Kidney (tissue), 14 donors: Measurements from ENCODE around the gene GLCE. TPM values are rescaled to one million over a fixed set of nuclear protein-coding genes. Genes with fewer than 3 reads are reported as not detected.

ENCODE experiments used
- DNase-seq, 5 donors: peaks; one replicate each; pipeline ENCODE4 v3.0.0-alpha.2; 2013 to 2020
- FAIRE-seq: peaks from 2 replicates; lab custom pipeline; 2012; peaks lifted over from hg19 to GRCh38; lab: Jason Lieb, UNC
- H3K27ac ChIP-seq, 2 donors: one replicate each; pipeline ENCODE4 v1.7.0; 2013; ENCODE audit warnings: low read depth in 2 of 2, low read length in 2 of 2, inconsistent platforms in 1 of 2
- H3K27me3 ChIP-seq: one replicate; pipeline ENCODE4 v1.7.1; 2013; ENCODE audit warnings: low read length, inconsistent platforms; ENCODE audit not compliant: control insufficient read depth, insufficient read depth
- H3K36me3 ChIP-seq, 3 donors: one replicate each; pipeline versions ENCODE4 v1.7.0 to v1.7.1; 2013; ENCODE audit warnings: low read length in 3 of 3, control low read depth in 1 of 3, inconsistent platforms in 1 of 3; ENCODE audit not compliant: insufficient read depth in 3 of 3, control insufficient read depth in 2 of 3
- H3K4me1 ChIP-seq, 3 donors: one replicate each; pipeline versions ENCODE4 v1.7.0 to v1.7.1; 2013; ENCODE audit warnings: low read length in 3 of 3, inconsistent platforms in 1 of 3, low read depth in 1 of 3; ENCODE audit not compliant: control insufficient read depth in 2 of 3, insufficient read depth in 2 of 3
- H3K4me3 ChIP-seq, 3 donors: one replicate each; pipeline versions ENCODE4 v1.7.0 to v1.8.1; 2013; ENCODE audit warnings: low read length in 3 of 3, control low read depth in 1 of 3, inconsistent platforms in 1 of 3
- H3K9ac ChIP-seq, 3 donors: one replicate each; pipeline versions ENCODE4 v1.7.0 to v1.7.1; 2013; ENCODE audit warnings: low read length in 3 of 3, control low read depth in 1 of 3, inconsistent platforms in 1 of 3
- H3K9me3 ChIP-seq, 3 donors: one replicate each; pipeline versions ENCODE4 v1.7.0 to v1.7.1; 2013; ENCODE audit warnings: low read length in 3 of 3, control low read depth in 1 of 3, inconsistent platforms in 1 of 3; ENCODE audit not compliant: control insufficient read depth in 2 of 3, insufficient read depth in 1 of 3
- intact Hi-C: fragments of 100-400 bp; cut with DNase I; formaldehyde crosslinking; loops from one replicate; pipeline ENCODE4 v1.11.1; 2022
- polyA plus RNA-seq: library from polyadenylated mRNA; stranded (reverse); fragments of 350-450 nt; fragmentation: Illumina TruSeq; extraction: RNeasy Lipid Tissue Mini Kit (QIAGEN cat#74804); gene quantifications from one replicate; pipeline ENCODE4 v1.2.3, GENCODE V29; 2014; ENCODE audit warnings: low read depth, low replicate concordance; ENCODE audit not compliant: insufficient read depth
- total RNA-seq: library from RNA; stranded (reverse); fragmentation: NEBNext Ultra II Directional; extraction: Animal tissue kit (Norgen Biotek cat#: 25700); gene quantifications from one replicate; pipeline ENCODE4 v1.2.1, GENCODE V29; 2021
- TF ChIP-seq, protein P1 (sequence below): IDR thresholded peaks from 3 replicates; pipeline ENCODE4 v1.5.1; 2012; ENCODE audit warnings: mild to moderate bottlenecking, moderate library complexity, borderline replicate concordance; ENCODE audit not compliant: insufficient read depth; ENCODE audit errors: extremely low read depth
- donor health status: control.
- donor health status: control.
- donor health status: control.
- donor health status: control.
- donor health status: control.
- donor health status: DM: yes; HTN: yes; CAD: no.
- donor health status: Normal renal cell carcinoma (clear cell type).

Gene GLCE
- total and polyA plus RNA-seq, 2 donors from 2014 or later, result 14.9 to 18.0 TPM

DNA sequence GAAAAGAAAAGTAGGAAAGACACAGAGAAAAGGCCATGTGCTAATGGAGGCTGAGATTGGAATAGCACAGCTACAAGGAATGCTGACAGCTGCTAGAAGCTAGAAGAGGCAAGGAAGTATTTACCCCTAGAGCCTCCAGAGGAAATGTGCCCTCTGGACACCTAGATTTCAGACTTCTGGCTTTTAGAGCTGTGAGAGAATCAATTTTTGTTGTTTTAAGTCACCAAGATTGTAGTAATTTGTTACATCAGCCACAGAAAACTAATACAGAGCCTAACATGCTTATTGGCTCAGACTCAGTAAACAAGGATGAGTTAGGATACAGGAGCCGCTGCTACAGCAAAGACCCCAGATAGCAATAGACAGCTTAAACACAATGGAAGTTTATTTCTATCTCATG lies 33.1 kb upstream of the GLCE start:
- no peak overlapping the region for H3K27ac ChIP-seq

DNA sequence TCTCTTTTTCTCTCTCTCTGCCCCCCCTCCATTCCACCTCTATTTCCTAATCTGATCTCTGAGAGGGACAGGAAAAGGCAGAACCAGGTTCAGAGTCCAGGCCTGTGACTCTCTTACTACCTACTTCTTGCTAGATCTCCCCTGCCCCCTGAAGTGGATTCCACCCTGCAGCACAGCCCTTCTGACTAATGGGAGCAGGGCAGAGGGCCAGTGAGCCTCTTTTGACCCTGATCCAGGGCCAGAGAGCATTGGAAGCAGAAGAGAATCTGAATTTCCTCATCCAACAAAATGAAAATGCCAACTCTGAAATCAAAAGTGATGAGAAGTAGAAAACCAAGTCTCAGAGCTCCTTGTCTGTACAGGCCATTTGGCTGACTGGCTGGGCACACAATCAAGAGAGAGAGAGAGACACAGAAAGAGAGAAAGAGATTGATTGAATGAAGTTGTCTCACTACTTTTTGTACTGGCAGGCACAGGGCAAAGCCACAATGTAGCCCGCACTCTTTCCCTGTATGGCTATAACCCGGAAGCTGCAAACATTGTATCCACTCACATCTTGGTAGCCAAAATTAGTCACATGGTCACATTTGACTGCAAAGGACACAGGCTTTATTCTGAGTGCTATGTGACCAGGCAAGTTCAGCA lies 31.6 kb upstream of the GLCE start:
- Histone ChIP-seq H3K9me3 (no peaks in the 10 kb centered on the region), H3K27ac (no peak overlapping the region), H3K27me3 (no peaks in the 10 kb centered on the region), H3K4me3 (no peak overlapping the region), H3K4me1 (peaks cover 0 to 6% (median 5%) of the 10 kb centered on the region in 3 donors), H3K9ac (no peak overlapping the region), H3K36me3 (no peaks in the 10 kb centered on the region)
- intact Hi-C loops, result no loop called here
- FAIRE-seq, result no peak
- DNase-seq, result no peak
- TF ChIP-seq, protein P1, sequence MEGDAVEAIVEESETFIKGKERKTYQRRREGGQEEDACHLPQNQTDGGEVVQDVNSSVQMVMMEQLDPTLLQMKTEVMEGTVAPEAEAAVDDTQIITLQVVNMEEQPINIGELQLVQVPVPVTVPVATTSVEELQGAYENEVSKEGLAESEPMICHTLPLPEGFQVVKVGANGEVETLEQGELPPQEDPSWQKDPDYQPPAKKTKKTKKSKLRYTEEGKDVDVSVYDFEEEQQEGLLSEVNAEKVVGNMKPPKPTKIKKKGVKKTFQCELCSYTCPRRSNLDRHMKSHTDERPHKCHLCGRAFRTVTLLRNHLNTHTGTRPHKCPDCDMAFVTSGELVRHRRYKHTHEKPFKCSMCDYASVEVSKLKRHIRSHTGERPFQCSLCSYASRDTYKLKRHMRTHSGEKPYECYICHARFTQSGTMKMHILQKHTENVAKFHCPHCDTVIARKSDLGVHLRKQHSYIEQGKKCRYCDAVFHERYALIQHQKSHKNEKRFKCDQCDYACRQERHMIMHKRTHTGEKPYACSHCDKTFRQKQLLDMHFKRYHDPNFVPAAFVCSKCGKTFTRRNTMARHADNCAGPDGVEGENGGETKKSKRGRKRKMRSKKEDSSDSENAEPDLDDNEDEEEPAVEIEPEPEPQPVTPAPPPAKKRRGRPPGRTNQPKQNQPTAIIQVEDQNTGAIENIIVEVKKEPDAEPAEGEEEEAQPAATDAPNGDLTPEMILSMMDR, result no peak

More for the DNA sequence above, 33.1 kb upstream of the GLCE start:
- no peaks in the 10 kb centered on the region for H3K36me3 ChIP-seq
- FAIRE-seq (no peak), DNase-seq (no peak)
- H3K9ac ChIP-seq, result no peak overlapping the region
- peaks cover 0 to 6% (median 5%) of the 10 kb centered on the region in 3 donors for H3K4me1 ChIP-seq
- H3K4me3 ChIP-seq, result no peak overlapping the region
- TF ChIP-seq, protein P1, result no peak
- H3K27me3 ChIP-seq, result no peaks in the 10 kb centered on the region
- no peaks in the 10 kb centered on the region for H3K9me3 ChIP-seq
- intact Hi-C loops, result no loop called here

DNA sequence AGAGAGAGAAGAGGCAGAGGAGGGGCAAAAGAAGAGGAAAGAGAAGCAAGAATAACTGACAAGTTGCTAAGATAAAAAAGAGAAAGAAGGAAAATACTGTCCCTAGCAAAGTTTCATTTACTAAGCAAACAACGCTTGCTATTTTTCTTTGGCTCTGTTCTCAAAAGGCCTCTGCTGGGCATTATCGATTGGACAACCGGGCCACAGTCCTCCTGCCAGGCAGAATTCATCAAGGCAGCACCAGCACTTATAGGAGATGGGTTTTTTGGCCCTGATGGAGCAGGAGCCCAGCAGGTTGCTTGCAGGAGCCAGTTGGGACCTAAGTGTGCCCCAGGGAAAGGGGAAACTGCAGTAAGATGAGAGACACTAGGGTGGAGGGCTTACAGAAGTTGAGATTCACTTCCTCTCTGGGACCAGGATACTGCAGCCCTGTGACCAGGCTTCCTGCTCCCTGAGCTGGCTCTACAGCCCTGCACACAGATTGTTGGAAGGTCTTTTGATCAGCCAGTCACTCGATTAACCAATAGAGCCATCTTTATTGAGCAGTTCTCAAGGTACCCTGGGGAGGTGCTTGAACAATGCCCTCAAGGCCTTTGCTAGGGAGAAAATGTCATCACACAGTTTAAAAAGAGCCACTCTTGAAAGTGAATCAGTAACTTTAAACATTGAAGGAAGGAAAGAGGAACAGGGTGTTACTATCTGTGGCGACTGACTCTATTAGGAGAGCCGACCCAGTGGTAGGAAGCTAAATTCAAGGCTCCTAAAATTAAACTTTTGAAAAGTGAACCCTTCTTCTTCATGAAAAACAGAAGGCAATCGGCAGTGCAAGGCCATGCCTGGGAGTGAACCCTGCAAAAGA lies 28.8 kb upstream of the GLCE start:
- DNase-seq (no peak), FAIRE-seq (no peak)
- no peak overlapping the region for H3K27ac ChIP-seq
- no peak overlapping the region for H3K4me3 ChIP-seq
- no peaks in the 10 kb centered on the region for H3K27me3 ChIP-seq
- H3K9ac ChIP-seq, result no peak overlapping the region
- intact Hi-C loops, result no loop called here
- TF ChIP-seq, protein P1, result no peak
- H3K9me3 ChIP-seq, result no peaks in the 10 kb centered on the region
- no peaks in the 10 kb centered on the region for H3K4me1 ChIP-seq
- no peaks in the 10 kb centered on the region for H3K36me3 ChIP-seq
